OCI-LY3 (cell line): ENCODE measurements around the gene TMEM161B.

Source experiments
- CTCF ChIP-seq: fragments of 200-600, 300-600 bp; sonication (generic); IDR thresholded peaks from 2 replicates; pipeline ENCODE4 v1.5.1; 2014; ENCODE audit warnings: antibody characterized with exemption, low read length, low read depth
- EZH2phosphoT487 ChIP-seq: fragments of 200-600 bp; shearing (Covaris generic); IDR thresholded peaks from 2 replicates; pipeline ENCODE4 v1.6.1; 2018; ENCODE audit warnings: antibody characterized with exemption, mixed run types, low read depth

DNA sequence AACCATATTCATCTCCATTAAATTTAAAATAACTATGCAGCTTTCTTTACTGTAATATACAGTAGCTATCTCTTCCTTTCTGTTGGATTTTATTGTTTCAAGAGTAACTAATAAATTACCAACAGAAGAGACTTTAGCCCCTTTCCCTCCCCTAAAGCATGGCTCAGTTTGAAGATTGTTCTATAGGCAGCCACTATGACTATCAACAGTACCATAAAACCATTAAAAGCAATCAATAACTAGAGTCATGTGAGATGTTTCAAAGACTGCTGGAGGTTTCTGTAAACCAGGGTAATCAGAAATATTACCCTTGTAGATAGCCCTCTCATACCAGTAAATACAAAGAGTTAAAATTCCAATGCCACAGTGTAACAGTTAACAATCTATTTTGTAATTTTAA is 73.0 kb downstream of the TMEM161B start:
- TF ChIP-seq CTCF (no peak), EZH2phosphoT487 (no peak)
